Endometrial microvascular endothelial cells (primary cell): ENCODE data around the gene CD14. TPM values are rescaled to one million over a fixed set of nuclear protein-coding genes. Genes with fewer than 3 reads are reported as not detected.
"Not testable (repeated sequence)": the region's sequence is repeated elsewhere in the genome, so short reads cannot be mapped to it uniquely, and the experiment has no call there.

Experiments
- in situ Hi-C: cut with HindIII; loops from 2 replicates; pipeline ENCODE4 v1.10.0; 2017; ENCODE audit warnings: low sequenced_read_pairs, low pct_unique_long_range_greater_than_20kb; ENCODE audit errors: inconsistent ontology term
- total RNA-seq: library from RNA; depleted of rRNA; stranded (reverse); fragments of >200 nt; gene quantifications from one replicate; pipeline ENCODE4 v1.2.3, GENCODE V29; 2015; ENCODE audit errors: inconsistent ontology term

Gene CD14
- total RNA-seq, 1 donor from 2014 or later: not detected

DNA sequence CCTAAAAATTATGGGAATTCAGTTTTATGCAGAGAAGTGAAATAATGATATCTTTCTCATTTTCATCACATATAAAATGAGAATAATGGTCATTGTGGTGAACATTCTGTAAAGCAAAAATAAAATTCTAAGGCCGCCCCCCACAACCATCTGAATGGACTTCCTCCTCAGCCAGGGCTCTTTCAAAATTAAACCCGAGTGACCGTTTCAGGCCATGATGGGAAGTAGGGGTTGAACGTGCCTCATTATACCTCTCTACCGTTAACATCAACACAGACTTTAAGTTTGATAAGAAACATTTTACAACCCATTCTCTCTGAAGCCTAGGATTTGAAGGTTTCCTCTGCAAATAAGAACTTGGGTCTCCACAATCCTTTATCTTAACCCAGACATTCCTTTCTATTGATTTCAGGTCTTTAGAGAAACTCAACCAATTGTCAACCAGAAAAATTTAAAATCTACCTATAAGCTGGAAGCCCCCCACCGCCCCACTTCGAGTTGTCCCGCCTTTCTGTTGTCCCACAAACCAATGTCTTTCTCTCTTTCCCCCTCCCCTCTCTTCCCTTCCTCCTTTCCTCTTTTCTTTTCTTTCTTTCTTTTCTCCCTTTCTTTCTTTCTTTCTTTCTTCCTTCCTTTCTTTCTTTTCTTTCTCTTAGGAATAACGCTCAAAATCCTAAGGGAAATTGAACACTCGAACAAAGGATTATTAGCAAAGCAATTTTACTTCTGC lies 4.6 kb upstream of the CD14 start:
- in situ Hi-C loops: no loop called here

- in situ Hi-C loops: no loop called here
These were observed 2.6 kb upstream of the CD14 start for GRCh38 chr5:140635291-140636257.

GRCh38 chr5:140634103-140634502 lies 1.1 kb upstream of the CD14 start:
- in situ Hi-C loops: no loop called here

GRCh38 chr5:140633501-140633900 lies 526 bp upstream of the CD14 start:
- in situ Hi-C loops: no loop called here

- in situ Hi-C loops: no loop called here
These were observed 482 bp downstream of the CD14 start for GRCh38 chr5:140632366-140633020.

GRCh38 chr5:140631831-140632365 lies 1.1 kb downstream of the CD14 start:
- in situ Hi-C loops: no loop called here

- in situ Hi-C loops: no loop called here
These were observed 1.9 kb downstream of the CD14 start for GRCh38 chr5:140631036-140631417.

GRCh38 chr5:140630292-140631035 lies 2.5 kb downstream of the CD14 start:
- in situ Hi-C loops: no loop called here

DNA sequence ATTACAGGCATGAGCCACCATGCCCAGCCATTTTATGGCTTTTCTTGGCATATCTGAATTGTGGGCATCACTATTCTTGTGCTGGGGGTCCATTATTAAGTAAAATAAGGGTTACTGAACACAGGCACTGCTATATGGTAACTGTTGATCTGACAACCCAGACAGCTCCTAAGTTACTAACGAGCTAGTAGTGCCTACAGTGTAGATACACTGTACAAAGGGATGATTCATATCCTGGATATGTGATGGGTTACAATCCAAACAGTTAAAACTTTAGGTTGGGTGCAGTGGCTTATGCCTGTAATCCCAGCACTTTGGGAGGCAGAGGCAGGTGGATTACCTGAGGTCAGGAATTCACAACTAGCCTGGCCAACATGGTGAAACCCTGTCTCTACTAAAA lies 4.3 kb downstream of the CD14 start:
- in situ Hi-C loops: no loop called here

DNA sequence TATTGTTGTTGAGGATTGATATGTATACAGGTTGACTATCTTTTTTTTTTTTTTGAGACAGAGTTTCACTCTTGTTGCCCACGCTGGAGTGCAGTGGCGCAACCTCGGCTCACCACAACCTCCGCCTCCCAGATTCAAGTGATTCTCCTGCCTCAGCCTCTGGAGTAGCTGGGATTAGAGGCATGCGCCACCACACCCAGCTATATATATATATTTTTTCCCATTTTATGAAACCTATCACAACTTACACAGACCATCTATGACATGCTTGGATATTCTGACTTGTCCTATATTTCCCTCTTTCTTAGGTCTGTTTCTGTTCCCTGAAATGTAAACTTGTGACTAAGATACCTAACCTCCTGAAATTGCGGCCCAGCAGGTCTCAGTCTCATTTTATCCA lies 5.0 kb downstream of the CD14 start:
- in situ Hi-C loops: no loop called here

- in situ Hi-C loops: not testable (repeated sequence)
These were observed 8.1 kb downstream of the CD14 start for GRCh38 chr5:140624886-140625285.

- in situ Hi-C loops: not testable (repeated sequence)
These were observed 9.9 kb downstream of the CD14 start for GRCh38 chr5:140623061-140623460.

DNA sequence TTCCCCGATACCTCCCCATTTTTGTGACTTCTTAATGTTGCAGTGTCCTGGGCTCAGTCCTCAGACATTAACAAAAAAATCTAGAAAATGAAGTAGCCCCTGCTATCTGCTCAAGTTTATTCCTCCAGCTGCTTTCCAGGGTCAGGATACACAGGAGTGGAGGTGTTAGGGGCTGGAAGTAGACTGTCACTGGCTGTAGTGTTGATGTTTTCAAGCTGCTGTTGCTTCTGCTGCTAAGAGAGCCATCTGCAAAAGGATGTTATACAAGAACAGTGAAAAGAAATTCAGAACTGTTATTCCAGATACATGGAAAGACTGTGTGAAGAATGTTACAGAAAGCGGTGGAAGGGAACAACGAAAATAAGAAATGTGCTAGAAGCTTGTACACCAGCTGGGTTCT lies 10.7 kb downstream of the CD14 start:
- in situ Hi-C loops: no loop called here

DNA sequence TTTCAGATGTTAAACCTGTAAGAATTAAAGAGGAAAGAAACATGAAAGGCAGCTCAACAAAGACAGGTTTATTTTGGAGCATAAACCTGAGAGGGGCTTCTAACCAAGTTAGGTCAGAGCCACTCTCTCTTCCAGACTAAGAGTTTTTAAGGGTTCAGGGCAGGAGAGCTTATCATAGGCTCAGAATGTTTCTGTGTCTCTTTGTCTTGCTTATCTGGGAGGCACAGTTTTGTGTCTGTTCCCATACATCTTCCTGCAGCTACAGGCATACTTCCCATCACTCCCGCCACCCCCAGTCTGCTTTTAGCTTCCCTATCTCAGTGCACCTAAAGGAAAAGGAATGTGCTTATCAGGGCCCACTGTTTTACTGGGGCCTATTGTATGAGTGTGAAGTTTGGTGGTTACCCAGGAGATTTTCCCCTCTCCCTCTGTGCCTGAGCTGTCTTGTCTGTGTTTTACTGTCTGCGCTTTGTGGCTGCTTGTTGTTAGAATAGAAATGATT lies 21.9 kb downstream of the CD14 start:
- in situ Hi-C loops: no loop called here

- in situ Hi-C loops: no loop called here
These were observed 23.8 kb downstream of the CD14 start for GRCh38 chr5:140609126-140609525.

DNA sequence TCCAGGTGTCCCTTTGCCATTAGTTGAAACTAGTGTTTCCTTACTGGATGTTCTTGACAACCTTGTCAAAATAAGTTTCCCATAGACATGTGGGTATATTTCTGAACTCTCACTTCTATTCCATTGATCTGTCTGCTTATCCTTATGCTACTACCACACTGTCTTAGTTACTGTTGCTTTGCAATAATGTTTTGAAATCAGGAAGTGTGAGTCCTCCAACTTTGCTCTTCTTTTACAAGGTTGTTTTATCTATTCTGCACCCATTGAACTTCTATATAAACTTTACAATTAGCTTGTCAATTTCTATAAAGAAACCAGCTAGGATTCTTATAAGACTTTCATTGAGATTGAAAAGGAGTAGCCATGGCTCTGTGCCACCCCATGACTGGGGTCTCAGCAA lies 24.3 kb downstream of the CD14 start:
- in situ Hi-C loops: no loop called here

- in situ Hi-C loops: no loop called here
These were observed 25.9 kb downstream of the CD14 start for GRCh38 chr5:140607031-140607430.

DNA sequence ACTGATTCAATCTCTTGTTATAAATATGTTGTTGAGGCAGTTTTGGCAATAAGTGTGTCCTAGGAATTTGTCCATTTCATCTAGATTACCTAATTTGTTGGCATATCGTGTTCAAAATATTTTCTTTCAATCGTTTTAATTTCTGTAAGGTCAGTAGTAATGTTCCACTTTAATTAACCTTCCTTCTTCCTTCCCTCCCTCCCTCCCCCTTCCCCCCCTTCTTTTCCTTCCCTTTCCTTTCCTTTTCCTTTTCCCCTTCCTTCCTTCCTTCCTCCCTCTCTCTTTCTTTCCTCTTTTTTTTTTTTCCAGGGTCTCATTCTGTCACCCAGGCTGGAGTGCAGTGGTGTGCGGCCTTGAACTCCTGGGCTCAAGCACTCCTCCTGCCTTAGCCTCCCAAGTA lies 27.1 kb downstream of the CD14 start:
- in situ Hi-C loops: no loop called here

- in situ Hi-C loops: no loop called here
These were observed 29.2 kb downstream of the CD14 start for GRCh38 chr5:140603734-140604133.
